HG02870 (cell line): ENCODE results near the gene RUBCN.
"Not testable (repeated sequence)": the region's sequence is repeated elsewhere in the genome, so short reads cannot be mapped to it uniquely, and the experiment has no call there.

Experiments
- ATAC-seq: cut with Tn5 transposase; IDR thresholded peaks from one replicate; pipeline ENCODE4 v1.9.1; 2021; ENCODE audit warnings: mild to moderate bottlenecking, moderate library complexity; ENCODE audit not compliant: unreplicated experiment

RUBCN gene

DNA sequence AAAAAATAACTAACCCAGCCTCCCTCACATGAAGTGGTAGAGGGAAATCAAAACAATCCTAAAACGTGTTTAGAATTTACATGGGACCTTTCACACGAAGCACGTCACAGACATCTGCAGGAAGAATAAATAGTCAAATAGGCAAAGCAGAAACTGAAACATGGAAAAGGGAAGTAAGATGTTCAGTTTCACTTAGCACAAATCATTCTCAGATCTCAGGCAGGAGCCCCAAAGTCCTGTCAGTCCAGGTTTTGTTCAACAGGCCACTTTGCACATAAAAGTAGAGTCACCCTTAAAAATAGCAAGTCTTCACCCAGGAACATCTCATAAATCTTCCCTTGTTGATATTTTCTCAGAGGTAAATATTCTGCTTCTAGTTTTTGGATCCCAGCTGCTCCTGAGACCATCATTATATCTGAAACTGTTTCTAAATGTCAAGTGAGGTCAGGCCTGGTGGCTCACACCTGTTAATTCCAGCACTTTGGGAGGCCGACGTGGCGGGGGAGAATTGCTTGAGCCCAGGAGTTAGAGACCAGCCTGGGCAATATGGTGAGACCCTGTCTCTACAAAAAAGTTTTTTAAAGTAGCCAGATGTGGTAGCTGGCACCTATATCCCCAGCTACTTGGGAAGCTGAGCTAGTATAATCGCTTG lies 1.9 kb downstream of the RUBCN start:
- ATAC-seq: peak; percentile 35

DNA sequence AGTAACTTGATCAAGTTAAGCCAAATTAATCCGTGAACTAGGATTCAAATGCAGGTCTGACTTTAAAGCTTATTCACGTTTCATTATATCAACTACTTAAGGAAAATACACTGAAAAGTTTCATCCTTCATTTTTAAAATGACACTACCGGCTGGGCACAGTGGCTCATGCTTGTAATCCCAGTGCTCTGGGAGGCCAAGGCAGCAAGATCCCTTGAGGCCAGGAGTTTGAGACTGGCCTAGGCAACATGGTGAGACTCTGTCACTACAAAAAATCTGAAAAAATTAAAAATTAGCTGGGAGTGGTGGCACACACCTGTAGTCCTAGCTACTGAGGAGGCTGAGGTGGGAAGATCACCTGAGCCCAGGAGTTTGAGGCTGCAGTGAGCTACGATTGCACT lies 3.7 kb downstream of the RUBCN start:
- ATAC-seq: no peak

DNA sequence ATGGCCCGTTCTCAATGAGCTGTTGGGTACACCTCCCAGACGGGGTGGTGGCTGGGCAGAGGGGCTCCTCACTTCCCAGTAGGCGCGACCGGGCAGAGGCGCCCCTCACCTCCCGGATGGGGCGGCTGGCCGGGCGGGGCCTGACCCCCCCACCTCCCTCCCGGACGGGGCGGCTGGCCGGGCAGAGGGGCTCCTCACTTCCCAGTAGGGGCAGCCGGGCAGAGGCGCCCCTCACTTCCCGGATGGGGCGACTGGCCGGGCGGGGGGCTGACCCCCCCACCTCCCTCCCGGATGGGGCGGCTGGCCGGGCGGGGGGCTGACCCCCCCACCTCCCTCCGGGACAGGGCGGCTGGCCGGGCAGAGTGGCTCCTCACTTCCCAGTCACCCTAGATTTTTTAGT lies 5.2 kb downstream of the RUBCN start:
- not testable (repeated sequence) for ATAC-seq

DNA sequence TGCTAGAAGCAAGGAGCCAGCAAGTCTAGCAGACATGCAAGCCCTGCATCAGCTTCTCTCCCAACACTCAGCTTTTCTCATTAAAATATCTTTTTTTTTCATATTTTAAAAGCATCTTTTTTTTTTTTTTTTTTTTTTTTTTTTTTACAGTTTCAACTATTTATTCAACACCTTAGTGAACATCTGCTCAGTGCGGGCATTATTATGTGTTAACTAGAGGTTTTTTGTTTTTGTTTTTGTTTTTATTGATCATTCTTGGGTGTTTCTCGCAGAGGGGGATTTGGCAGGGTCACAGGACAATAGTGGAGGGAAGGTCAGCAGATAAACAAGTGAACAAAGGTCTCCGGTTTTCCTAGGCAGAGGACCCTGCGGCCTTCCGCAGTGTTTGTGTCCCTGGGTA lies 5.9 kb downstream of the RUBCN start:
- not testable (repeated sequence) for ATAC-seq

DNA sequence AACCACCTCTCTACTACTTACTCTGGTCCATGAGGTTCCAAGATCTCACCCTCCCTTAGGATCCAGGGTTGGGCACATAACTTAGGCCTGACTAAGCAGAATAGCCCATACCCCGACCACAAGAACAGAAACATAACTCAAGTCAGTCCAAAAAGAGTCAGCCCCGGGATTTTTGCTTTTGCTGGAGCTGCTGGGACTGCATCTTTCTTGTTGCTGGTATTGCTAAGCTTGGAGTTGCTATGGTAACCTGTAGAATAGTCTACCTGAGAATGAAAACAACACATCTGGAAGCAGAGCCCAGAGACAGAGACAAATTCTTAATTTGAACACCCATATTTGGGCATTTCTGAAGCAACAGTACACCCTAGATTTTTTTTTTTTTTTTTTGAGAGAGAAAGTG lies 6.5 kb downstream of the RUBCN start:
- ATAC-seq: no peak

DNA sequence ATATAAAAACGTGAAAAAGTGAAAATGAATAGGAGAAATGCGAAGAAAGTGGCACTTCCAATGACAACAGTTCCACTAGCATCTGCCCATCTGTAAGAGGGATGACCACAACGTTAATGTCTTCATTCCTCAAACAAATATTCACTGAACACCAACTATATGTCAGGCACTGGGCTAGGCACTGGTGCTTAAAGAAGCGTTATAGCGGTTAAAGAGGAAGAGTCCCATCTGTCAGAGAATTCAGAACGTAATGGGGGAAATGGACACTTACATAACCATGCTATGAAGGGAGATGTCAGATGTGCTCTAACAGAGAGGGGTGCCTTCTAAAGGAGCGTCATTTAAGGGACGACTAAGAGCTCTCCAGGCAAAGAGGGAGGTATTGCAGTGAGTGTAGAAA lies 8.2 kb downstream of the RUBCN start:
- no peak for ATAC-seq

DNA sequence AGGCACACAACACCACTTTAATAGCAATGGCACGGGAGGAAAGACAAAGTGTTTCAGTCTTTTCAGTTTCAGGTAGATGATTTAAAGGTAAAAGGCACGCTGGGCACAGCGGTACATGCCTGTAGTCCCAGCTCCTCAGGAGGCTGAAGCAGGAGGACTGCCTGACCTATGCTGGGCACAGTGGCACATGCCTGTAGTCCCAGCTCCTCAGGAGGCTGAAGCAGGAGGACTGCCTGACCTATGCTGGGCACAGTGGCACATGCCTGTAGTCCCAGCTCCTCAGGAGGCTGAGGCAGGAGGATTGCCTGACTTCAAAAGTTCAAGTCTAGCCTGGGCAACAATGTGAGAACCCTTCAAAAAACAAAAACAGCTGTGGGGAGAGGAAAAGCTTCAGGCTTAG lies 8.8 kb downstream of the RUBCN start:
- not testable (repeated sequence) for ATAC-seq

DNA sequence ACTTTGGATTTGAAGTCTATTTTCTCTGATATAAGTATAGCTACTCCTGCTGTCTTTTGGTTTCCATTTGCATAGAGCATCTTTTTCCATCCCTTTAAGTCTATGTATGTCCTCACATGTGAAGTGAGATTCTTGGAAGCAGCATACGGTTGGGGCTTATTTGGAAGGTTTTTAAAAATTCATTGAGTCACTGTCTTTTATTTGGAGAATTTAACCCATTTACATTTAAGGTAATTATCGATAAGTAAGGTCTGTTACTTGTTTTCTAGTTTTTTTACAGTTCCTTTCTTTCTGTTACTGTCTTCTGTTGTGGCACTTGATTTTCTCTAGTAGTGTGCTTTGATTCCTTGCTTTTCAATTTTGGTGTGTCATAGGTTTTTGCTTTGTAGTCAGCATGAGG lies 14.0 kb downstream of the RUBCN start:
- ATAC-seq: no peak

DNA sequence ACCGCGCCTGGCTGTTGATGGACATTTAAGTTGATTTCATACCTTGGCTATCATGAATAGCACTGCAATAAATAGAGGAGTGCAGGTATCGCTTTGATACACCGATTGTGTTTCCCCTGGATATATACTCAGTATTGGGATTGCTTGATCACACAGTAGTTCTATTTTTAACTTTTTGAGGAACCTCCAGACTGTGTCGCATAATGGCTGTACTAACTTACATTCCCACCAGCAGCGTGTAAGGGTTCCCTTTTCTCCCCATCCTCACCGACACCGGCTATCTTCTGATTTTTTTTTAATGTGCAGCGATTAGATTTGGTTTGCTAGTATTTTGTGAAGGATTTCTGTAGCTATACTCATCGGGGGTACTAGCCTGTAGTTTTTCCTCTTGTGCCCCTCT lies 16.0 kb downstream of the RUBCN start:
- no peak for ATAC-seq

DNA sequence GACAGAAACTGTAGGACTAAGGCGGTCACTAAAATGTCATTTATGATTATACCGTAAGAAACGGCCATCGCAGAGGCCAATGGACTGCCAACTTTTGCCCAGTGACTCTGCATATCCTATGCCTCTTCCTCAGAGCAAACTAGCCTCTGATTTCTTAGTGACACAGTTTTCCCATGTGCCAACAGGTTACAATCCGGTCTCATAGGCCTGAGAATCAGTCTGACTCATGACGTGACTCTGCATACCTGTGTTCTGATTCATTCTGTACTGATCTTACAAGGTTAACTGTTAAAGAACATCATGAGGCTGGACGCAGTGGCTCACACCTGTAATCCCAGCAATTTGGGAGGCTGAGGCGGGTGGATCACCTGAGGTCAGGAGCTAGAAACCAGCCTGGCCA lies 17.8 kb downstream of the RUBCN start:
- ATAC-seq: no peak

DNA sequence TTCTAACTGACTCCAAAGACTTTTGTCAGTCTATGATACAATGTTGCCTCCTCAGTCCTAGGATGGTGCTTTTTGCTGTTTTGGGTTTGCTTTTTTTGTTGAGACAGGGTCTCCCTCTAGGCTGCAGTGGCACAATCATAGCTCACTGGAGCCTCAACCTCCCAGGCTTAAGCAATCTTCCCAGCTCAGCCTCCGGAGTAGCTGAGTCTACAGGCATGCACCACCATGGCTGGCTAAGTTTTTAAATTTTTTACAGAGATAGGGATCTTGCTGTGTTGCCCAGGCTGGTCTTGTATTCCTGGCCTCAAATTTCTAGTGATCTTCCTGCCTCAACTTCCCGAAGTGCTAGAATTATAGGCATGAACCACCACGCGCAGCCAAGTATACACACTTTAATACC lies 22.5 kb downstream of the RUBCN start:
- no peak for ATAC-seq

DNA sequence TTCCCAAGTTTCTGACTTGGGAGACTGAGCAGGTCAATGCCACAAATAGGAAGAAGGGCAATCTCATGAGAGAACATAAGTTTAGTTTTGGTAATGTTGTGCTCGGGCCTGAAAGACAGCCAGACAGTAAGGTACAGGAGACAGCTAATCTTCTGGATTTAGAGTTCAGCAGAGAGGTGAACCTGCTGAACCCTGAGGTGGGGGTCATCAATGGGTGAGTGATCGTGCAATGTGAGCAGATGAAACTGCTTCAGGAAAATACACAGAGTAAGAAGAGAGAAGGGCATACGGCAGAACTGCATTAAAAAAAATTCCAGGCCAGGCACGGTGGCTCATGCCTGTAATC lies 23.3 kb downstream of the RUBCN start:
- no peak for ATAC-seq

DNA sequence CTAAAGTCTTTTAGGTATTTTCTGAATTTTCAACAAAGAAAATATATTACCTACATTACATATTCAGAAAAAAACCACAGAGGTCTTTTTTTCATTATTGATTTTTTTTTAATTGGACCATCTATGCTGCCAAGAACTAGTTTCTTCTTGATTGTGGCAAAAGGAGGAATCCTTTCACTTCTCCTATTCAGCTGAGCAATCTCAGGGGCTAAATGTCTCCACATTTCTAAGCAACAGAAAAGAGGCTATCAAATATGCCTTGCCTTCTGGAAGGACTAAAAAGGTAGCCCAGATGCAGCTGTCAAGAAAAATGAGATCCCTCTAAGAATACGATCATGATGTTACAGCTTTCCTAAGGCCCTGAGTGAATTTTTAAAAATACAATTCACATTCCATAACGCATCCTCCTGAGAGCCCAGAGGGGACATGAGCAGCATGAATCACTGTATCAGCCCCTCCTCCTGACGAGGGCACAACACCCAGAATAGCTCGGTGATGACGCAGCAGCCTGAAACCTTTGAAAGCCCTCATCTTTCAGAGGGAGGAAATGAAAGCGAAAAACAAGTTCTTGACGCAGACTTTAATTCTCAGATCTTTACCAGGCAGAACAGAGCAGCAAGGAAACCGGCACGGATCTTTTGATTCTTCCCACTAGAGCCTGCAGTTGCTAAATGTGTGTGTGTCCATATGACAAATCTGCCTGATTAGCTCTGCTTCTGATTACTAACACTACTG lies 24.6 kb downstream of the RUBCN start:
- ATAC-seq: peak; percentile 86

DNA sequence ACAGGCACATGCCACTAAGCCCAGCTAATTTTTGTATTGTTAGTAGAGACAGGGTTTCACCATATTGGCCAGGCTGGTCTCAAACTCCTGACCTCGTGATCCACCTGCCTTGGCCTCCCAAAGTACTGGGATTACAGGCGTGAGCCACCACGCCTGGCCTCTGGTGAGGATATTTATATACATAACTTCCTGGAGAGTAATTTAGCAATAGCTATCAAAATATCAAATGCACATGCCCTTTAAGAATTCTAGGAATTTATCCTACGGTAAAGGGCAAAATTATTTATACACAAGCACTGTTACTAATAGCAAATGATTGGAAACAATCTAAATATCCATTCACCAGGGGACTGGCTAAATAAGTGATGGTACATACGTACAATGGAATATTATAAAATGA lies 25.7 kb downstream of the RUBCN start:
- ATAC-seq: not testable (repeated sequence)

DNA sequence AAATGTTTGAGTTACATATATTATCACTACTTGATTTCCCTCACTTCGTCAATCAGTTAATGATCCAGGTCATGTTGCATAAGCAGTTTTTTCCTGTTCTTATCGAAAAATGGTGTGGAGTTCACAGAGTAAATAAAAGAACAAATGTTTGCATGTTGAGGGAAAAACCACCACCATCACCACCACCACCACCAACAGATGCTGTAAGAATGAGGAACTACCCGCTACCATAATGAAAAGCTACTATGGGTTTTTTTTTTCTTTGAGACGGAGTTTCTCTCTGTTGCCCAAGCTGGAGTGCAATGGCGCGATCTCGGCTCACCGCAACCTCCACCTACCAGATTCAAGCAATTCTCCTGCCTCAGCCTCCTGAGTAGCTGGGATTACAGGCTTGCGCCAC lies 27.6 kb downstream of the RUBCN start:
- ATAC-seq: no peak

DNA sequence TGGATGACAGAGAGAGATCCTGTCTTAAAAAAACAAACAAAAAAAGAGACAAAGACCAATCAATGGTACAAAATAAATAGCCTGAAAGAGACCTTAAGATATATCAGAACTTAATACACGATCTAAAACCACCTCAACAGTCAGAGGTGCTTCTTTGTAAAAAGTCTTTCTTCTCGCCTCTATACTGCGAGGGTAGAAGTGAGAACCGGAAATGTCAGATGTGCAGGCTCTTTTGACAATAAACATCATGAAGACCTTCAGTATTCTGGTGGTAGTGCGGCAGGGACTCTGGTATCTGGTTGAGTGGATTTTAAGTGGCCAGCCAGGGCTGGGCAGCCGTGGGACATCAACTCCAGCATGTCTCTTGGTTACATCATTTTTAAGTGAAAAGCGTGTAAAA lies 30.0 kb downstream of the RUBCN start:
- no peak for ATAC-seq

DNA sequence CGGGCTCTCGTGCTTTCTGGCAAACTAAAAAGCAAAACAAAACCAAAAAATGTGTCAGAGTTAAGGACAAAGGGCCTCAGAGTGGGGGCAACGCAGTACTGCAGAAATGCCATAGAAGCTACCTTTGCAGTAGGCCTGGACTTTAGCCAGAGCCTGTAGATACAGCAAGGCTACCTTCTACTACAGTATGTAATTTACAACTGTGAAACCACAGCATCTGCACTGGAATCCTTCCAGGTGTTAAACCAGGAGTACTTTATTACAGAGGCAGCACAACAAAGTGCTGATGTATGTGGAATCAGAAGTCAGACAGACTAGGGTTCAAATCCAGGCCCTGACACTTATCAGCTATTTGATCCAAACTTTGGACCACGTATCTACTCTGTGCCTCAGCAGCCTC lies 34.9 kb downstream of the RUBCN start:
- no peak for ATAC-seq

DNA sequence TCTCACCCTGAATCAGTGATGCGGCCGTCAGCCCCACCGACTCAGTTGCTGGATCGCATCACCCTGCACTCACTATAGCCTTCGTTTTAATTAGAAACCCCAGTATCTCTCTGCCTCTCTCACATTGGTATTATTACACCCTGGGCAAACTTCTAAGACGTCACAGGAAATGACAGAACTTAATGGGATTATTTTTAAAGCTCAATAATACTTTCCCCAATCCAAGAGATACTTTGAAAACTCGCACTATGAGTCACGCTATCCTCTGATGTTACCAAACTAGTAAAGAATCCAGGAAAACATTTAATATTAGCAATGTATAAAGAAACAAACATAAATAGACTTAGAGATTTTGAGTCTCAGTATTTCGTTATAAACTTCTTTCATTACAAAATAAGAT lies 36.6 kb downstream of the RUBCN start:
- no peak for ATAC-seq

DNA sequence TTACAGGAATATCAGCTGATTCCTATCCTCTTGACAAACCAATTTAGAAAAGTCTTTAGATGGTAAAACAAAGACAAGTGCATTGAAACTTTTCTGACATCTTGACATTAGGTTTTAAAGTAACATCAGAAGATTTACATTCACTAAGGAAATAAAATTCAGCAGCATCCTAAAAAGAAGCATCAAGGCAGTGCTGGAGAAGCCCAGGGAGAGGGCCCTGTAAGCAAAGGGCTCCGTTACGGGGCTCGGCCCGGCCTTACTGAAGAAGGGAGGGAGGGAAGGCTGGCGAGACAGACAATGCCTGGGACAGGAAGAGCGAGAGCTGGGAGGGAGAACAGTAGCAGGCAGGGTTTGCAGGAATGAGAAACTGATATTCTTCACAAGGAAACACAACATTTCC lies 39.3 kb downstream of the RUBCN start:
- no peak for ATAC-seq

DNA sequence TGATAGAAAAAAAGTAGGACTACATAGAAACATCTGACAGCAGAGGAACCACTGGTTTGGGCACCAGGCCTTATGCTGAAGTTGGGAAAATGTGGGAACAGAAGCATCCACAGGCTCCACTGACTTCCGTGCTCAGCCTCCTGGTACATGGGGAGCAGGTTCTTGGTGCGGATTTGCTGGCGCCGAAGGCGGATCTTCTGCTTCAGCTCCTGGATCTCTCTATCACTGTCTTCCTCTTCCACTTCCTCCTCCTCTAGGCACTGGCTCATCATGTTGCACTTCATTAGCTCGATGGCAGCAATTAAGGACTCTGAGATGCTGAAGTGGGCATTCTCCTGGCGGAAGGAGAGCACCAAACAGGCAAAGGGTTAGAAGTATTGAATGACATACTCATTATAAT lies 42.5 kb downstream of the RUBCN start:
- ATAC-seq: no peak

DNA sequence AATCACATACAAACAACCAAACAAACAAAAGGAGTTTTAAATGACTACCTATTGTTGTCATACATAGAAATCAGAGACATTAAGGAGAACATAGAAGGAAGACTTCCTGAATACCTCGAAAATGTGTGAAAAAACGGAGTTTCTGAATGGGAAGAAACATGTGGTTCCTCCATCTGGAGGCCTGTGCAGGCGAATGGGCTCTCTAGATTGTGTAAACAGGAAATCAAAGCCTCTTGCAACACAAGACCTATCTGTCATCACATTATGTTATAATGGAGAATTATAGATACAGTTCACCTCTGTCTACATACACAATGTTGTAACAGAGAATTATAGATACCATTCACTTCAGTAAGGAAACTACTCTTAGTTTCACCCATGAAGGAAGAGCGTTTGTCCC lies 44.1 kb downstream of the RUBCN start:
- ATAC-seq: no peak

DNA sequence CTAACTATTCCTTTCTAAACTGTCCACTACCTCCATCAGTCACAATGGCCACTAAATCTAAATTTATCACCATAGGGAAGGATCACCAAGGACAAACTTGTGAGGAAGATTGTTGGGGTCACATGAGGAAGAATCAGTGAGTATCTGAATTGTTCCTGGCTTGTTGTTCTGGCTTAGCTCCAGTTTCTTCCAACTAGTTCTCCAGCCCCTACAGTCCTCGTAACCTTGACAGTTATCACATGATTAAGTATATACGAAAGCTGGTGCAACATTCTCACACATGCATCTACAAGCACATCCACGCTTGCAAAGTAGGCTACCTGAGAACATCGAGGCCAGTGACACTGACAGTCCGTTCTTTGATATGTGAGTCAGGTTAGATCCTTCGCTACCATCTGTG lies 46.0 kb downstream of the RUBCN start:
- no peak for ATAC-seq

DNA sequence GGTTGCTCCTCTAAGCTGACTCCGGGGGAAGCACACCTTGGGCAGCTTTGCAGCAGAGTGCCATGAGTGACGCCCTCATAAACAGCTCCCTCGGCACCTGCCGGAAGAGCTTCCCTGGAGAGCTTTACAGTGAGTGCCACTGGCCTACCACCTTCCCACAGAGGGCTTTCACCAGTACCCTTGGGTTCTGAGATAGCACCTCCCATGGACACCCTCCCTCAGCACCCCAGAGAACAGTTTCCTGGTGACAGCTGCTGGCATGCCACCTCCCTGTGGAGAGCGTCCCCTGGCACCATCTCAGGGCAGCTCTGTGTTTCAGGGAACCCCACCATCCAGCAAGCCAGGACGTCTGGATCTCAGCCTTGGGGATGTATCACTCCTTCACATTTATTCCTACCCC lies 49.1 kb downstream of the RUBCN start:
- no peak for ATAC-seq
